GM18909 (cell line): ENCODE measurements around the gene PALD1.
A peak's percentile ranks its signal among the peaks of the same experiment; 100 is the strongest.

Experiments used
- ATAC-seq: cut with Tn5 transposase; IDR thresholded peaks from one replicate; pipeline ENCODE4 v1.9.1; 2021; ENCODE audit warnings: mild to moderate bottlenecking; ENCODE audit not compliant: unreplicated experiment, poor library complexity

Gene PALD1

DNA sequence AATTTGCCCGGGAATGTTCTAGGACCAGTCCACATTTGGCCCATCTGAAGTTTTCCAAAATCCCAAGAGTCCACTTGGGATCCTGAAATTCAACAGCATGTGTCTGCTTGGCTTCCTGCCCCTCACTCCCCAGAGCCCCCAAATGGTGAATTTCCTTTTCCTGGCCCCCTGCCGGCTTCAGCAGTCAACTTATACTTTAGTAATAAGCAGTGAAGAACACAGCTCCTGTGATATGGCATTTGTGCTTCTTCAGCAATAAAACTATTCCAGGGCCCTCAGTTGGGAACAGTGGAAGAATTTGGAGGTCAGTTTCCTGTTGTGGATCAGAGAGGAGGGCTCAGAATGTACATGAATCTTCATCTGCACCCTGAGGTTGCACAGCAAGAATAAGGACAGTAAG is 72.9 kb downstream of the PALD1 start:
- ATAC-seq: no peak

DNA sequence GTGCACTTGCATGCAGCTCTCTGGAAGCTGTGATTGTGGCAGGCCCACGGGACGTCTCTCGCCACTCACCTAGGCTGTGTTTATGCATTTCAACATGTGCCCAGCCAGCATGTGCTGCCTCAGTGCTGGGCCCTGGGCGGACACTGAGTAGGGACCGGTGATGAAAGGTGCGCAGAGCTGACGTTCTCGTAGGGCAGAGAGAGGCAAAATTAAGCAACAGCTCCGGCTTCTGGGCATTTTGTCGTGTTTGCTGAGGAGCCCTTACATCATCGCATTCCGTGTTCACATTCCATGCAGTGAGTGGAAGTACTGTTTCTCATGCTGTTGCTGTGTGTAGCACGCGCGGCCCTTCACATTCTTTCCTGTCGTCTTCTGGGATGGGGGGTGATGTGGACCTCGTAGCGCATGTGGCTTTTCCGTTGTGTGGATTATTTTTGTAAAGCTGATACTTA is 73.4 kb downstream of the PALD1 start:
- no peak for ATAC-seq

DNA sequence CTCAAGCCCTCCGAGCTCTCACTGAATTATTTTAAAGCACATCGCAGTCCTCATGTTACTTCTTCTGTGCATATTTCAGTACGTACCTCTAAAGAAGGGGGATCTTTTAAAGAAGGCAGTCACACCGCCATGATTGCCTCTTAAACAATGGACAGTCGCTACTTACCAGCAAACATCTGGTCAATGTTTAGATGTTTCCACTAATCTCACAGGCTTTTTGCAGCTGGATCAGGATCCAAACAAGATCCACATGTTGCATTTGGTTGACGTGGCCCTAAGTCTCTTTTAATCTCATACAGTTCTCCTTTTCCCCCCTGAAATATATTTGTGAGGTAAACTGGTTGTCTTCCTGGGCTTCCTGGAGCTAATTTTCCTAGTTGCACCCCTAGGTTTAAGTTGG is 74.0 kb downstream of the PALD1 start:
- no peak for ATAC-seq

DNA sequence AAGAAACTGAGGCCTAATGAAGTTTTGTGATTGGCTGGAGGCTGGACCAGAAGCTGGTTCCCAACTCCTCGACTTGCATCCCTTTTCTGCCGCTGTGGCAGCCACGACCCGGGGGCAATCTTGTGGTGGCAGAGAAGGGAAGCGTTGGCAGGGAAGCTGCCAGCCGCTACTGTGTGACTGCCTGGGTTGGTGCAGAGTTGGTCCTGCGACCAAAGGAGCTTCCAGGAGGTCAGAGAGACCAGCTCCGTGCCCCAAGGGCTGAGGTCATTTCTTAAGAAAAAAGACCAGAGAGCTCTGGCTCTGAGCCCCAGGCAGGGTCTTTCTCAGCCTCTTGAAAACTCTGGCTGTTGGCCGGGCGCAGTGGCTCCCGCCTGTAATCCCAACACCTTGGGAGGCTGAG is 76.8 kb downstream of the PALD1 start:
- no peak for ATAC-seq

DNA sequence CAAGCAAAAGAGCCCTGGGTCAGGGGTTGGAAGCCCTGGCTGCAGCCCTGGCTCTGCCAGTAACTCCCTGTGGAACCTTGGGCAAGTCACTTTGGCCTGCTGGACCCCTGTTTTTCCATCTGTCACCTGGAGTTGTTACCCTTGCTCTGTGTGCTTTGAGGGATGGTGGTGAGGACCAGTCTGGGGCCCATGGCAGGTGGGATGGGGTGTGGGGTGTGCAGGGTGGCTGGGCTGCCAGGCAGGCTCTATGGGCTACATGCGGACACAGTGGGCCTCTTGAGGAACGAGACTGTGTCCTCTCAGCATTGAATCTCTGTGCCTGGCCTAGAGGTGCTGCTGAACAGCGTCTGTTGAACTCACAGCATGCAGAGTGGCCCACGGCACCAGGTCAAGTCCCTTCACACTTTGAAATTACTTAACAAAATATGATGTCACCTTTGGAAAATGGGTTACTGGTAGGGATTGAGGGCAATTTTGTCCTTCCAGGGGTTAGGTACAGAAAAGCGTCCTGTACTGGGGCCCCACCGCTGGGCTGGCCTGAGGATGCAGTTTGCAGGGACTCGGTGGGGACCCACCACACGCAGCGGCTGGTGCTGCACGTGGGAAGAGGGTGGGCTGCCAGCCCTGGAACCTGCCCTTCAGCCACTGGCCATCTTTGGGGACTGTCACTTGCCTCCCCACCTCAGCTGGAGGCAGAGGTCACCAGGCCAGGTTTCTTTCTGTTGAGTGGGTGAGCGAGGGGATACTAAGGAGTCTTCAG is 78.7 kb downstream of the PALD1 start:
- ATAC-seq: no peak

DNA sequence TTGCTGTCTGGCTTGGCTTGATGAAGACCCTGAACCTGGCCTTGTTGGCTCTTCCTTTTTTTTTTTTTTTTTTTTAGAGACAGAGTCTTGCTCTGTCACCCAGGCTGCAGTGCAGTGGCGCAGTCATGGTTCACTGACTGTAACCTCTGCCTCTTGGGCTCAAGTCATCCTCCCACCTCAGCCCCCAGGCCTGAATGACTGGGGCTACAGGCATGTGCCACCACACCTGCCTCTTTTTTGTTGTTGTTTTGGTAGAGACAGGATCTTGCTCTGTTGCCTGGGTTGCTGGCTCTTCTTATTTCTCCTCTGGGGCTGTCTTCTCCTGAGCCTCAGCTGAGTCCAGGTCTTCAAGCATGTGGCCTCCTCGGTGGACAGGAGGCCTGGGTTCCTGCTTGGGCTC is 79.3 kb downstream of the PALD1 start:
- no peak for ATAC-seq

DNA sequence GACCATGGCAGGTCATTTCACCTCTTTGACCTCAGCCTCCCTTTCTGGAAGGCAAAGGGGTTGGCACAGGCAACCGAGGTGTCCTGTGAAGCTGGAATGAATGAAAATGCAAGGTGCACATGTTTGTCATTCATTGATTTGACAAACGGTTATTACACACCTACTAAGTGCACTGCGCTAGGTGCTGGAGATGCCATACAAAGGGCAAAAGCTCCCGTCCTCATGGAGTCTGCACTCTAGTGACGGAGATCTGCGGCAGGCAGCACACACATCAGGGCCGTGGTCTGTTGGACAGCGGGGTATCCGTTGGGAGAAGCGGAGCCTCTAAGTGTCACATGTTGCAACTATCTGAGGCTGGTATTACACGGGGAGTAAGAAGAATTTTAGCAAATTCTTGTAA is 79.7 kb downstream of the PALD1 start:
- ATAC-seq: no peak

DNA sequence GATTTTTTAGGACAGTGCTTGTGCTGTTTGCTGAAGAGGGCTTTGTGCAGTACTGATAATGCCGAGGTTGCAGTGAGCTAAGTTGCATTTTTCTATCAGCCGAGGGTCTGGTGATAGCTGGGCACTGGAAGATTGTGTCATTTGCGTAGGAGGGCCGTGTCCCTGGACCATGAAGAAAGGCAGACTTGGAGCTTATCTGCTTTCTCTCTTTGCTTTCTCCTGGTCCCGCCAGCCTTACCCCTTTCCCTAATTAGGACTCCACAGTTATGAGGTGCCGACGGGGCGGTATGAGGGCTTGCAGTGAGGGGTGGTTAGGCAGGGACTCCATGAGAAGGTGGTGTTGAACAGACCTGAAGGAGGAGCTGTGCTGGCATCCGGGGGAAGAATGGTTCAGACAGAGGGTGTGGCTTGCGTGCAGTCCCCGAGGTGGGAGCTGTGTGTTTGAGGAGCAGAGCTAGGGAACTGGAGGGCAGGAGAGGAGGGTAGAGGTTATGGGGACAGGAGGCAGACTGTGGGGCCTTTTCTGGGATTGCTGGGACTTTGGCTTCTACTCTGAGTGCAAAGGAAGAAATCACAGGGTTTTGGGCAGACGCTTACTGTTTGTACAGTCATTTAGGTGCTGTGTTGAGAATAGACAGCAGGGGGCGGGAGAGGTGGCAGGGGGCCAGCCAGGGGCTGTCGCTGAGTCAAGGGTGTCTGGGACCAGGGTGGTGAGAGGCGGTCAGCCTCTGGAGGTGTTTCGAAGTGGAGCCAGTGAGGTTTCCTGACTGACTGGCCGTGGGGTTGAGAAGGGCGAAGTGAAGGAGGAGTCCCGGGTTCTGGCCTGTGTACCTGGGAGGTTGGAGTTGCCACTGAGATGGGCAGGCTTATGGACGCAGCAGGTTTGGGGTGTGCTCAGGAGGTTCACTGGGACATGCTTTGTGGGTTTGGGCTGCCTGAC is 80.6 kb downstream of the PALD1 start:
- ATAC-seq: peak; percentile 76

DNA sequence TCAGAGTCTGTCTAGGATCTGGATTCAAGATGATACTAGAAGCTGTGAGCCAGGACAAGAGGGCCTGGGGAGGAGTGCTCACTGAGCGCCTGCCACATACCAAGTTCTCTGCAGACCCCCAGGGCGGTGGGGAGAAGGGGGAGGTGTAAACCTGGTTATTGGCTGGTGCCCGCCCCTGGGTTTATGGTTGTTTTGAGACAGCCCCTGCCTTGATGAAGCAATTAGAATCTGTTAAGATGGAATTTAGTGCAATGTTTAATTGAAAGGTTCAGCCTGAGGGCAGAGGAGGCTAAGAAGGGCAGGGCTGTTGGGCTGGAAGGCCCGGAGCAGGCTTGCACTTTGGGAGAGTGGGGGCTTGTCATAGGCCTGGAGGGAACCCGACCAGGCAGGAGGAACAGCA is 81.3 kb downstream of the PALD1 start:
- ATAC-seq: no peak

DNA sequence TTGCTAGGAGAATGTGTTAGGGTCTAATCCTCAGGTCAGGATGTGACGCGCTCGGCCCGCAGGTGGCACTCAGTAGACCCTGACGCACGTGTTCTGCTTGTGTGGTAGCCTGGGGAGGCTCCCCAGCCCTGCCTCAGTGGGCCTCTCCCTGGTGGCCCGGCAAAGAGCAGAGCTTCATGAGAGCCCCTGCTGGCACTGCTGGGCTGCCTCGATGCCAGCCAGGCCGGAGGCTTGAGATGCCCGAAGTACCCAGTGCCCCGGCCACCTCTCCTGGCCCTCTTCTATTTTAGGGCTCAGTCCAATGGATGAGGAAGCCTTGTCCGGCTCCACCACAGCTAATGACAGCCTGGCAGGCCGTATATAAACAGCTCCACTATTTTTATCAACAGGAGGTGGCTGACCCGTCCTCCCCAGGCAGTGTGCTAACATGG is 82.0 kb downstream of the PALD1 start:
- ATAC-seq: no peak

DNA sequence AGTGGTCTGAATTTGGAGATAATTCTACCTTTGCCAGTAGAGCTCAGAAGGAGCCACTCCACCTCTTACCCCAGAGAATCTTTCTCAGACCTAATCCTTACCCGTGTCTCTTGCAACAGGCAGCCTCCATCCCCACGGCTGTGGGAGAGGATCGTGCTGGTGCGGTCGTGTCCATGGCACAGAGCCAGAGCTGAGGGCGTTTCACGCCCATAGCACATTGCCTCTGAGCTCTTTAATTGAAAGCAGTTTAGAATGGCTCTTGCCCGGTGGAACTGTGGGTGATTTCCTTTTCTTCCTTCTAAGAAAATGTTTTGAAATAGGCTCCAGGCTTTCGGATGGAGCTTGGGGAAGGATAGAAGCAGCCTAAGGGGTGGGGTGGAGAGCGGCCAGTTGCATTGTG is 82.5 kb downstream of the PALD1 start:
- no peak for ATAC-seq

DNA sequence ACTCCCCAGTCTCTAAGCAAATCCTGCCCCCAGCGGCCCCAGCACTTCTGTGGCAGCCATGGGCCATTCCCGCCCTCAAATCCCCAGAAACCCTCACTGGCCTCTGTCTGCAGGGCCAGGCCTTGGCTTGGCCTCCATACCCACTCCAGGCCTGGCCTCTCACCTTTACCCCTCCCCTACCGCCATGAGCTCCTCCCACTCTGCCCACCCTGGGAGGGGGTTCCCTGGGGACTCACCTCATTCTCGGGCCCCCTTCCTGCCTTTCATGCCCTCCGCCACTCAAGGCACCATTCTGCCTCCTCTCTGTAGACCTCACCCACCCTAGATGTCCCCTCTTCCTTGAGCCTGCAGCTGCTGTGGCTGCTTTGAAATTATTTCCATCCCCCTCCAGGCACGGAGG is 83.0 kb downstream of the PALD1 start:
- no peak for ATAC-seq

DNA sequence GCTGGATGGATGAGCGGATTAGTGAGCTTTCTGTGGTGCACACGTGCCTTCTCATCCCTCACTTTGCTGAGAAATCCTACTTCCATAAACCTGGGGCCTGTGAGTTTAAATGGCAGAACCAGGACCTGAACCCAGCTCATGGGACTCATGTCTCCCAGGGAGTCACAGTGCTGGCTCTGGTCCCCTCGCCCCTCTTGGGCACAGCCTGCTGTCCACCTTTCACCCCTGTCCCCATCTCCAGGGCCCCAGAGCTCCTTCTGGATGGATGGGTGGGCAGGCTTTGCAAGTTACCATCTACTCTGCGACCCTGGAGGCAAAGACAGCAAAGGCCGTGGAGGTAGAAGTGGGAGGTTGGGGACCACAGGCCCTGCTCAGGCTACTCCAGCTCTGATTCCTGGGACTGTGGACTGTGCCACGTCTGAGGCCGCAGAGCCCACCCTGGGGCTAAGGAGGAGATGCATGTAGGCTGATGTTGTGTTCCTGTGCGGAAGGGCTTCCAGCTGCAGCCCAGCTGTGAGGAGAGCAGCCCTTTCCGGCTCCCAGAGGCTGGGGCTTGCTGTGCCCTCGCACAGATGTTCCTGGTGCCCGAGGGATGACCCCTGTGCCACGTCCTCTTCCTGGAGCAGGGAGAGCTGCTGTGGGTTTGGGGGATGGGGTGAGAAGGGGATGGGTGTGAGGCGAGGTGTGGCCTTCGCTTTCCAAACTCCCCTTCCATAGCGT is 83.6 kb downstream of the PALD1 start:
- no peak for ATAC-seq

DNA sequence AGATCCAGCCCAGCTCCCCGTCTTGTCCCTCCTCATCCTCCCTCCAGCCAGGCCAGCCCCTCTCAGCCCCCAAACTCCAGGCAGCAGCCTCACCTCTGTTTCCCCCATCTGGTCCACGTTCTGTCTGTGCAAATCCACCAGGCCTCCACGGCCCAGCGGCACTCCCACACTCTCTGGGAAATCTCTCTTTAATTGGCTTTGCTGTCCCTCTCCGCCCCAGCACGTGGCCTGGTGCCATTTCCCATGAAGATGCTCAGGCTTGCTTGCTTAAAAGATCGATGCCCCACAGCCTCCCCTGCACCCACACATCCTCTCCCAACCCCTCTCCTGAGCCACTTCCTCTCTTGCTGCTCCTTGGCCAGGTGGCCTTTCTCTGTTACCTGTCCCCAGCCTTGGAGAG is 84.7 kb downstream of the PALD1 start:
- ATAC-seq: no peak

DNA sequence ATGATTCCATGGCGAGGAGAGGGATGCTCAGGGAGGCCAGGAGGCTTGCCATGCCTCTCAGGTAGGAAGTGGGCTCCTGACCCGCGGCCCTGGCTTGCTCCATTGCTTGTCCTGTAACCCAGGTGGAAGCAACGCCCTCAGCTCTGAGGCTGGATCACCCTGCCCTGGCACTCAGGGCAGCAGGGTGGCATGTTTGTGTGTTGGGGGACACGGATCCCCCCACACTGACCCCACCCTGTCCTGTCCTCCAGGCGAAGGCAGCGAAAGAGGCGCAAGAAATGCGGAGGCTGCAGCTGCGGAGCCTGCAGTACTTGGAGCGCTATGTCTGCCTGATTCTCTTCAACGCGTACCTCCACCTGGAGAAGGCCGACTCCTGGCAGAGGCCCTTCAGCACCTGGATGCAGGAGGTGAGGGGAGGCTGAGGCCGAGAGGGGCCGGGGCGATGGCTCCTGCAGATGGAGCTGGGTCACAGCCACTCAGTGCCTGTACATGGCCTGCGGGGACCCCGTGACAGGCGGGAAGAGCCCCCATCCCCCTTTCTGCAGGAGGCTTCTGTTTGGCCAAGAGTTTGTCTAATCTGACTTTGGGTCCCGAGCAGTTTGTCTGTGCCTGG is 85.7 kb downstream of the PALD1 start:
- ATAC-seq: no peak

DNA sequence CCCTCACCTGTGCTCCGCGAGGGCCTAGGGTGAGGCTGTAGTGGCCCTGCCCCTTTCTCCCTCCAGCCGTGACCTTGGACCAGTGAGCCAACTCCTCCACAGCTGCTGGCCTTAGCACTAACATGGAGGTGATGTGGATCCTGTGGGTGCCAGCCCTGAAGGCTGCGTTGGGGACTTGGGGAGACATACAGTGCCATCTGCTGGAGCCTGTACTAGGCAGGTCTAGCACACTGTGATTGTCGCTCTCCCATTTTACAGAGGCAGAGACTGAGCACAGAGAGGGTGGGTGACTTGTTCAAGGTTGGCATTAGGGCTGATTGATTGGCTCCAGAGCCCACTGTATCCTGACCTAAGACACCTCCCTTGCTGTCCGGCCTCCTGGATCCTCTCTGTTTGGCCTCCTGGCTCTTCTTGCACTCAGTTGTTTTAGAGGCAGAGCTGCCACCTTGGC is 86.4 kb downstream of the PALD1 start:
- no peak for ATAC-seq

DNA sequence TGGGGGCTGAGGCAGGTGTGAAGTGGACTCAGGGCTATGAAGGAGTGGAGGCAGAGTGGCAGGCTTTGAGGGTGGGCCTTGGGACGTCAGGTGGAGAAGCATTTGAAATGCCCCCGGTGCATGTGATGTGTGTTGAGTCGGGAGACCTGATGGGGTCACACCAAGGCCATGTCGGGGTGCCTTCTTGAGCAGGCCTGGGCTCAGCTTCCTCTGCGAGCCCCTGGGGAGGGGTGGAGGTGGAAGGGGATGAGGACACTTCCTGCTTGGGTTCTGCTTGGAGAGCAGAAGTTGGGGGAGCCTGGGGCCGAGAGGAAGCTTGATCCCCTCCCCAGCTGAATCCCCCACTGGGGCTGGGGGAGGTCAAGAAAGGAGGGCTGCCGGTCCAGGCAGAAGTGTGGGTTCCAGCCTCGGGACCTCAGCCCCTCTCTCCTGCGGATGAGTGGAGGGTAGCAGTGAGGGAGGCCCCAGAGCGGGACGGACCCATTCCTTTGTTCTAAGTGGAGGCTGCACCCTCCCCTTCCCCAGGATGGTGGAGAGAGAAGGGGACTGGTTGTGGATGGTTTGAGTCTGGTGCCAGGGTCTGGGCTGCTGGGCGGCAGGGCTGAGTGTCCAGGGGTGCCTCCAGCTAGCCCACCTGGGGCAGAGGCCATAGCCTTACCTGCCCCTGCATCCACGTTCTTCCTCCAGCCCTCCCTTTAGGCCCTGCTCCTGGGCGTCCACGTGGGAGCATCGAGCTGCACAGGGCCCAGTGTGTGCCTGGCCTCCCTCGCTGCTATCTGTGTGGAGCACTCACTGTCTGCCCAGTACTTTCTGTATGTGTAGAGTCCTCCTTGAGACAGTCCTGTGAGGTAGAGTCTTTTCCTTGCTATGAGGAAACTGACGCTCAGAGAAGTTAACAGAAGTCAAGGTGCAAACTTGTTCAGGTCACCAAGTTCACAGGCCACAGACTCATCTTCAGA is 87.3 kb downstream of the PALD1 start:
- ATAC-seq: no peak

DNA sequence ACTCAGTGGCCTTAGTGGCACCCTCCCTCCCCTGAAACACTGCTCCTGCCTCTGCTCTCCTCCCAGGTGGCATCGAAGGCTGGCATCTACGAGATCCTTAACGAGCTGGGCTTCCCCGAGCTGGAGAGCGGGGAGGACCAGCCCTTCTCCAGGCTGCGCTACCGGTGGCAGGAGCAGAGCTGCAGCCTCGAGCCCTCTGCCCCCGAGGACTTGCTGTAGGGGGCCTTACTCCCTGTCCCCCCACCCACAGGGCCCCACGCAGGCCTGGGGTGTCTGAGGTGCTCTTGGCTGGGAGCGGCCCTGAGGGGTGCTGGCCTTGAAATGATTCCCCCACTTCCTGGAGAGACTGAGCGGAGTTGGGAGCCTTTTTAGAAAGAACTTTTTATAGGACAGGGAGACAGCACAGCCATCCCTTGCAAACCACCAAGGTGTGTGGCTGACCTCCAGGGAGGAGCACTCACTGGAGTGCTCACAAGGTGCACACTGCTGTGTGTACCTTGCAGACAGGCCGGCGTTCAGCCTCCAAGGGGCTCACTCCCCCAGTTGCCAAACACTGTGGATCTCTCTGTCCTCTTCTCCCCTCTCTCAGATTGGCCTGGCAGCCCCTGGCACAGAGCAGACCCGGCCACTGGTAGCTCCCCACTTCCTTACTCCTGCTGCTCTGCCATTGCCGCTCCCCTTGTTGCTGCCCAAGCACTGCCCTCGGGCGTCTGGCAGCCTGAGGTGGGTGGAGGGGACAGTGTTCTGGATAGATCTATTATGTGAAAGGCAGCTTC is 88.1 kb downstream of the PALD1 start:
- ATAC-seq: no peak
